GM21360 (cell line): ENCODE results near the gene CEACAM1.
"Not testable (repeated sequence)": the region's sequence is repeated elsewhere in the genome, so short reads cannot be mapped to it uniquely, and the experiment has no call there.

Experiments
- ATAC-seq: cut with Tn5 transposase; IDR thresholded peaks from one replicate; pipeline ENCODE4 v1.9.1; 2021; ENCODE audit warnings: mild to moderate bottlenecking, moderate library complexity; ENCODE audit not compliant: unreplicated experiment

CEACAM1 gene

DNA sequence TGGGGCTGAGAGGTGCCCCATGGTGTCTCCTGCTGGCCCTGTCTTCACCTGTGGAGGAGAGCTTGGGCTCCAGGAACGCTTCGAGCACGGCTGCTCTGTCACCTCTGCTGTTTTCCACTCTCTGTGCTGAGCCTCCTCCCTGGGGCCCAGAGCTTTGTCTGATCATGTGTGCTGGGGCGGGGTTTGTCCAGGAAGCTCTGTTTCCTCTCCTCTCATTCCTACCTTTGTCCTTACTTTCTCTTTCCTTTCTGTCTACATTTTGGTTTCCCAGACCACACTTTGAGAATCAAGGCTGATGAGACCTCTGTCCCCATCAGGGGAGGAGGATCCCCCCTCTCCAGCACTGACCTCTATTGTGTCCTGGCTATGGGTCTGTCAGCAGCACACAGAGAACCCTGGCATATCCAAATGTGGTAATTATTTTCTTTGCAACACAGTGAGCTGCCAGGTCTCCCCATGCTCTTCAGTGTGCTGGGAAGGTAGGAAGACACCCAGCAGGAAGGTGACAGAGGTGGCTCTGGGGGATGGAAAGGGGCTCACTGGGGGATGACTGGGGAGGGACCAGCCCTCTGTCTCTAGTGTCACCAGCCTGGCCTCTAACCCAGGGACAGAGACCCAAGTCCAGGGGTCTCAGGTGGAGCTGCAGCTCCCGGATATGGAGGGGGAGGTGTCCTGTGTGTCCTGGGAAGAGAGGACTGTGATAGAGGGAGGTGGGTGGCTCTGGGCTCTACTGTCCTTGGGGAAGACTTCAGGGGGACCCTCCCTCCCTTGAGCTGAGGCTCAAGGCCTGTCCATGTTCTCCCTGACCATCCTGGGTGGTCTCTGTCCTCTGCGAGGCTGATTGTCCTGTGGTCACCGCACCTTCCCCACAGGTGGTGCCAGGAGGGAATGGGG lies at the start of gene CEACAM1:
Gene CEACAM1 (minus strand): TSS at position 128 of the 894 bp plus-strand sequence. CDS start 107 bp downstream, at position 21.
- ATAC-seq: no peak

DNA sequence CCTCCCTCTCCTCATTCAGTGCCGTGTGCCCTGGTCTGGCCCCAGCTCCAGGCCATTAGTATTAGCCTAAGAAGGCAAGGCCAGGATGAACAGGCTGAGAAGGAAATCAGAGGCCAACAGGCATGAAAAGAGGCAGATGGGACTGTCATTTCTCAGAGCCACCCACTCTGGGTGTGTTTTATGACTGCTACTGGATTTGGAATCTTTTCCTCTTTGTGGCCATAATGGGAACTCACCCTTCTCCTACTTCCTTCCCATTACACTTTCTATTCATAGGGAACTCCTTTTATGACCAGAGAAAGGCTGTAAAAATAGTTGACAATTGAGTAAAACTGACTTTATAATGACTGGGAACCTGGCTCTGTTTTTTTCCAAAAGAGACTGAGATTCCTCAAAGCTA lies 48.7 kb upstream of the CEACAM1 start:
- ATAC-seq: no peak

DNA sequence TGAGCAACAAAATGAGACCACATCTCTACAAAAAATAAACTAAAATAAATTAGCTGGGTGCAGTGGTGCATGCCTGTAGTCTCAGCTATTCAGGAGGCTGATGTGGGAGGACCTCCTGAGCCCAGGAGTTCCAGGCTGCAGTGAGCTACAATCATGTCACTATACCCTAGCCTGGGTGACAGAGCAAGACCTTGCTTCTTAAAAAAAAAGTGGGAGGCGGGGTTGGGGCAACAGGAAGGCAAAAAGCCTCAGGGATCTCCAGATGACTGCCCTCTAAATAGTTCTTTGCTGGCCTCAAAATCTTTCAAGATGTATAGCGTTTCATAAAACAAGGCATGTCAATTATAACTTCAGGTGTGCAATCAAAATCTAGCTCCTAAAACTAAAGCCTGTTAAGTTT lies 48.0 kb upstream of the CEACAM1 start:
- ATAC-seq: no peak

DNA sequence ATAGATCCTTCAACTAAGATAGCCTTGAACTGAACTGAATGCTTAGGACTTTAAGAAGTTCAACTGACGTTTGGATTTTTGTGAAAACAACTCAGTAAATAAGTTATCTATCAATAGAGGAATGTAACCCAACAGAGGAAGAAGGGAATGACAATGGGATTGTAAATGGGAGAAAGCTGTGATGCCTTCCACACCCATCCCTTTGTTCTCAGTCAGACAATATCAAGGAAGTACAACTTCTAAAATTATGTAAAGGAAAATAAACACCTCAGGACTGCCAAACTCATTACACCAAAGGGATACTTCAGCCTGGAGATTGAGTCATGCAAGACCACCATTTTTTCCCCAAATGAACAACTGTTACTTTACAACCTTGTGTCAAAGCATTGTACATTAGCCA lies 45.4 kb upstream of the CEACAM1 start:
- no peak for ATAC-seq

DNA sequence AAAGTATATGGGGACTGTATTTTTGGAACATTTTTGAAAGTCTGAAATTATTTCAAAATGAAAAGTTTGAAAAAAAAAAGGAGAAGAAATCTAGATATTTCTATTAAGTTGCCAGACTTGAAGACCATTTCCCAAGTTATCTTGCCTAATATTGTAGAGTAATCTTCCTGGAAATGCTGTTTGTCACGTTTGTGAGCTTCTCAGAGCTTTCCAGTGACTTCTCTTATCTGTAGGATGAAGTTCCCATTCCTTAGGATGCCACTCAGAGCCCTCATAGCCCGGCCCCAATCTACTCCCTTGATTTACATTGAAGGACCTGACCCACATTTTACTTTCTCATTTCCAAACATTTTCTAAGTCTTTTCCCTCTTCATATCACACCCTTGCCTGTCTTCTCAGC lies 42.8 kb upstream of the CEACAM1 start:
- no peak for ATAC-seq

DNA sequence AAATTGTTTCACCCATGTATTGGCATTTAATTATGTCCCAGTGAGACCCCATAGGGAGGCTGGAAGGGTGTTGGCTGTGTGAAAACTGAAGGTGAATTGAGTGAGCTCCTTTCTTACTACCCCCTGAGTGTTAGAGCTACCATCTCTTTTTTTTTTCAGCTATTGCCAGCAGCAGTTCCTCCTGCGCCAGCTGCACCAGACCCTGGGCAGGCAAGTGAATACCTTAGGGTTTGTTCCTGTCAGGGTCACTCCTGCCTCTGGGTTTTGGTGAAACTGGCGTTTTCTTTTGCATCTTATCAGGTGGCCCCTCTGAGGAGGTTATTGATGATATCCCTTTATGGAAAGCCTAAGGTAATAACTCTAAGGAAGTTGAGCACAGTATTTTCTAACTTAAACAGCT lies 40.9 kb upstream of the CEACAM1 start:
- no peak for ATAC-seq

DNA sequence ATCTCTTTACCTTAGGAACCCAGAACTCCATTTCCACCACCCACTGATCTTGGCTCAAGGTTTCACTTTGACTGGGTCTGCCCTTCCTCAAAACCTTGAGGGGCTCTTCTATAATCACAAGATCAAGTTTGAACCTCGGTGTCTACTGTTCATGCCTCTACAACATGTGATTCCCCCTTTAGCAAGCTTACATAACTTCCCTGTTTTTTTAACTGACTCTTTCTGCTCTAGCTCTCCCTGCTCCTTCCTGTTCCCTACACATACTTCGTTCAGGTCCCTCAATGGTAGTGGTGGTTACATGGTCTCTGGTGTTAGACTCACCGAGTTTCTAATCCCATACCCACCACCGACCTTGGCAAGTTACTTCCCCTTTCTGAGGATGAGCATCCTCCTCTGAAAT lies 39.7 kb upstream of the CEACAM1 start:
- ATAC-seq: no peak

DNA sequence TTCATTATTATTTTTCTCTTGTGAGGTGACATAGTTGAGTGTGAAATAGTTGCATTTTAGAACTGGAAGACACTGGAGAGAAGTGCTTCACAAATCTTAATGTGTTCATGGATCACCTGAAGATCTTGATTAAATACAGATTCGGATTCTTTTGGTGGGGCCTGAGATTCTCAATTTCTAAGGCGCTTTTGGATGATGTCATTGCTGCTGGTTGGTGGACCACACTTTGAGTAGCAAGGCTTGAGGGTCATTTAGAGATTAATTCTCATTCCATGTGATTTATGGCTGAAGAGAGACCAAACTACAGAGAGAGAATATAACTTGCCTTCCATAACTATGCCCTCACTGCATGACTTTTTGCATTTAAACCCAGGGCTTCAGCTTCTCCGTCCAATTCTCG lies 39.3 kb upstream of the CEACAM1 start:
- no peak for ATAC-seq

DNA sequence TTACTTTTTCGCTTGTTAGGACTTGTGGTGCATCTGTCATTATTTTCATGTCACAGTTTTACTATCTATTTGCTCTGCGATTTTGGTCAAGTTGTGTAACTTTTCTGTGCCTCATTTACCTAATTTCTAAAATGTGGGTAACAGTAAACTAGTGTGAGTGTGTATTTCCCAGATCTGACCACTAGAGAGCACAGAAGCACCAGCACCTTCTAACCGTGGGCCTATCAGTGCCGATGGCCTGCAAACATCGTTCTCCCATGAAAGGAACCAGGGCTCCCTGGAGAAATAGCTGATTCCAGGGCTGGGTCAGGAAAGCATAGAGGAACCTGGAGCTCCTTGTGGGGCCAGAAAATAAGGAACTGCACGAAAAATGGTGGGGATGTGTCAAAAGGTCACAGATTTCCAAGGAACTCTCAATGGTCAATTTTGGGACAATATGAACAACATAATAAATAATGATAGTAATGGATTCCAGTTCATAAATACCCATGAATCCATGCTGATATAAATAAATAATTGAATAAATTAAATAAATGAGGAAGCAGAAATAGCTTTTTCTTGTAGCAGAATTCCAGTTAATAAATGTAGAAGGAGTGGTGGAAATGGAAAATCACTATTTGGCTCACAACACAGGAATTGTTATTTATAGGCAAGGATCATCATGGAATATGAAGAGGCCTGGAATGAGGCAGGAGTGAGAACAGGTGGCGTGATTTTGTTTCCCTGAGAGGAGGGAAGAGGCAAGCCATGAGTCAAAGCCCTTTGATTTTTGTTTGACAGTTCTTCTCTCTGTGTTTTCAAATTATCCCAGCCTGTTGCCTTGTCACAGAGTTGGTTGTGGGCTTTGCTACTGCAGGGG lies 35.3 kb upstream of the CEACAM1 start:
- ATAC-seq: no peak

DNA sequence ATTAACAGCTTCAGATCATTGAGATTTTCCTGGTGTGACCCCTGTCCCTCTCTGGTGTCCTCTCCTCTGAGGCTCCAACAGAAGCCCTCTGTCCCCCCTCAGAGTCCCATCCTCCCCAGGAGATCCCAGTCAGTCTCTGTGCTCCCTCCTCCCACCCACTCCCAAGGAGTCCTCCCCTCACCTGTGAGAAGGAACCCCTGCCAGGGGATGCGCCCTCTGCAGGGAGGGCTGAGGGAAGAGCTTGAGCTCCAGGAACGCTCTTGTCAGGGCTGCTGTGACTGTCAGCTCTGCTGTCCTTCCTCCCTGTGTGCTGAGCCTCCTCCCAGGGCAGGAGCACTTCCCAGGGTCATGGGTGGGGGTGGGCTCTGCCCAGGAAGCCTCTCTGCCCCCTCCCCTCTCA lies 33.2 kb upstream of the CEACAM1 start:
- ATAC-seq: no peak

DNA sequence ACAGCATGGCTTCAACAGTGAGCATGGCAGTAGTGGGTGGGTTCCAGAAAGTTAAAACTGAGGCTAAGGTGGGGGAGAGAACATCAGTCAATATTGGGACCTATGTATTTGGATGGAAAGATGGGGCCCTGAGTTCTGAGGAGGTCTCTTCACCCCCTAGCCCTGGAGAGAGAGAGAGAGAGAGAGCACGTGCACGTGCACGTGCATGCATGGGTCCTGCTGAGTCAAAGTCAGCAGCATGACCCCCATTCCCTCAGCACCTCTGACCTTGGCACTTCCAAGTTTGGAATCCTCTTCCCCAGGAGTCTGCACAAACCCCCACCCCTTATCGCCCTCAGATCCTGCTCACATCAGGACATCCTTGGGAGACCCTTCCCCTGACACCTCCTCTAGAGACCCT lies 32.5 kb upstream of the CEACAM1 start:
- no peak for ATAC-seq

DNA sequence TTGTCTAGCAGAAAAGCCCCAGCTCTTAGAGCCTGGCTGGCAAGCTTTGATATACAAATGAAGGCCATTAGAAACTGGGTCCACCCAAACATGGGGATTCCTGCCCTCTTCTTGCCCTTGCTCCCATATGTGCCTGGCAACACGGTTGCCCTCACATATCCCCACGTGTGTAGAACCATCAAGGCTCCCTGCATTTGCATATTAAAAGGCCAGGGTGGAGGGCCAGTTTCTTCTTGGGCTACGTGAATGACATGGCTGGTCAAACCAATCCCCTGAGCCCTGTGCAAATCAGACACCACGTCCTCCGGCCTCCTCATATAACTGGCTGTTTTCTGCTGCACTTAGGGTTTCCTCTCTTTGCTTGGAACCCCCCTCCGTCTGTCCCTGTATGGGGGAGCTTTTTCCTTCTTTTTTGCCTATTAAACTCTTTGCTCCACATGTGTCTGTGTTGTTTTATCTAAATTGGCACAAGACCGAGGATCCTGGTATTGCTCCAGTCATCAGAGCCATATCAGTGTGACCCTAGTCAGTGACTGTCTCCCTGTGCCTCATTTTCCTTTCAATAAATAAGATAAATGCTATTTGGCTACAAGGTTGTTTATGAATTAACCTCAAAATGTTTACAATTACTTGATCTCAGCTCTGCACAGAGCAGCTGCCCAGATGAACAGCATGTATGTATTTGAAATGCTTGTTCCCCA lies 30.3 kb upstream of the CEACAM1 start:
- no peak for ATAC-seq

DNA sequence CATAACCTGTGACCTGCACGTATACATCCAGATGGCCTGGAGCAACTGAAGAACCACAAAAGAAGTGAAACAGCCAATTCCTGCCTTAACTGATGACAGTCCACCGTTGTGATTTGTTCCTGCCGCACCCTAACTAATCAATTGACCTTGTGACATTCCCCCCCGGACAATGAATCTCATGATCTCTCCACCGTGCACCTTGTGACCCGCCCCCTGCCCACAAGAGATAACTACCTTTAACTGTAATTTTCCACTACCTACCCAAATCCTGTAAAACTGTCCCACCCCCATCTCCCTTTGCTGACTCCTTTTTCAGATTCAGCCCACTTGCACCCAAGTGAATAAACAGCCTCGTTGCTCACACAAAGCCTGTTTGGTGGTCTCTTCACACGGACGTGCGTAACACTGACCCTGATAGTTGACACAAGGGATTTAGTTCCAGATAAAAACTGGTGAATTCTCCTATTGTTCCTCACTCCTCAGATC lies 29.1 kb upstream of the CEACAM1 start:
- ATAC-seq: not testable (repeated sequence)

DNA sequence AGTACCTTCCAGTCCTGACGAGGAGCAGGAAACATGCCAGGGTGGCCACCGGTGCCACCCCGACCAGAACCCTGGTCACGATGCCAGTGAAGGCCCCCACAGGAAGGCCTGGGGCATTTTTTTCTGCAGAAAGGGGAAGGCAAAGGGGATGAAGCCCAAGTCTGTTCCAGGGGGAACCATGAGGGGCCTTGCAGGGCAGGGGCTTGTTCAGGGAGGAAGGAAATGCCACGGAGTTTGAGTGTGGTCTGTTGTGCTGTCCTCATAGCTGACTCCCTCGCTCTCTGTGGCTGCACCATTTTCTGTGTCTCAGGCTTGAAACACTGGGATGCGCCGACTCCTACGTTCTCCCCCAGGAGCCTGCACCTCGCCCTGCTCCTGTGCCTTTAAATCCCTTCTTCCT lies 27.5 kb upstream of the CEACAM1 start:
- no peak for ATAC-seq

DNA sequence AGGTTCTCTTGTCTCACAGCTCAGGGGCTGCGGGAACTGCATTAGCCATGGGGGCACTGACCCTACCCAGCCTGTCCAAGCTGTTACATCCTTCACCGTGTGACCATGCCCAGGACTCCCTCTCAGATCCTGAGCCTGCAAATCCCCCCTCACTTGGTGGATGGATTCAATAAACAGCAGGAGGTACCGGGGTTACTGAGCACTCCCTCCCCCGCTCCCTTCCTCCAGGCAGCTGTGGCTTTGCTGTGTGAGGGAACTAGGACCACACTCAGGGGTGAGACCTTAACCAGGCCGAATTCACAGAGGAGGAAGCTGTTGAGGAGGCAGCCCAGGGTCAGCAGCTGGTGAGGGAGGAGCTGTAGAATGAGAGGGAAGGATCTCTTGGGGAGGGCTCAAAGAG lies 27.0 kb upstream of the CEACAM1 start:
- ATAC-seq: no peak

DNA sequence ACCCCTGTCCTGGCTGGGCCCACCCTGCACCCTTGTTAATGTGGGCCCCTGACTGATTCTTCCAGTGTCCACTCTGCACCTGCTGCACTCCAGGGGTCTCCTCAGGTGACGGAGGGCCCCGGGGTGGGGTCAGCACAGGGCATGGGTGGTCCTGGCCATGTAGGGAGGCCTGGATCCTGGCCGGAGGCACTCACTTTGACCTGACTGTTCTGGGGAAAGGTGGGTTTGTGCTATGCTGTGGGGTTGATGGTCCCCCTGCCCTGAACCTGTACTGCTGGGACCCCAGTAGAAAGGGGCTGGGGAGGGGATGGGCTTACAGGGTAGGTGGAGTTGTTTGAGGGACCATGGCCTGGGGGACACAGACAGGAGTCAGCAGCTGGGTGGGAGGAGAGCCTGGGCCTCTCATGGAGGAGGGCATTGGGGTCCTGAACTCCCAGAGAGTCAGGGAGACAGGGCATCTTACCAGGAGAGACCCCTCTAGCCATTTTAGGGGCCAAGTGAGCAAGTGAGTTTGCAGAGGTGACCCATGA lies 25.8 kb upstream of the CEACAM1 start:
- ATAC-seq: no peak

DNA sequence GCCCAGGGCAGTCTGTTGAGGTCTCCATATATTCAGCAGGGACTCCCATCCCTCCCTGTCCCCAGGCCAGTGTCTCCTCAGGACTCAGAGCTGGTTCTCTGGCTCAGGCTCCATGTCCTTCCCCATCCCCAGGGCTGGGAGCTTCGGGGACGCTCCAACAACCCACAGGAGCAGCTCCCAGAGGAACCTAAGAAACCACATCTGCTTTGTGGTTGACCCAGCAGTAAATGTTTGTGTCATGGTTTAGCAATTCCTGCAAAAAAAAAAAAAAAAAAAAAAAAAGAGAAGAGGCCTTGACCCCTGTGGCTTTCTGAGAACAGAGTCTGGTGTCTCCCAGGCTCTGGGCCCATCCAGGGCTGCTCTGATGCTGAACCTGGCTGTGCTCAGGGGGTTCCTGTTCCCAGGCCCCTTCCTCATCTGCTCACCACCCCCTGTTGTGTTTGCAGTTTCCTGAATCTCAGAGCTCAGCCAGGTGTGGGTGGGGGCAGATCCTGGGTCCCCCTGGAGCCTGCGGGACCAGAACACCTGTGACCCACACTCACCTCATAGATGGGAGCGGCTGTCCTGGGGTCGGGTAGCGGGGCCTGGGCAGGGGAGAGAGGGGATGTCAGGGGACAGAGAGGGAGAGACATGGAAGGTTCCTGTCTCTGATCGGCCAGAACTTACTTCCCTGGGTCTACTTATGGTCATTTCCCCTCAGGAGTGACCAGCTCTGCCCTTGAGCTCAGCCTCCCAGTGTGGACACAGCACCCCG lies 25.2 kb upstream of the CEACAM1 start:
- ATAC-seq: no peak

DNA sequence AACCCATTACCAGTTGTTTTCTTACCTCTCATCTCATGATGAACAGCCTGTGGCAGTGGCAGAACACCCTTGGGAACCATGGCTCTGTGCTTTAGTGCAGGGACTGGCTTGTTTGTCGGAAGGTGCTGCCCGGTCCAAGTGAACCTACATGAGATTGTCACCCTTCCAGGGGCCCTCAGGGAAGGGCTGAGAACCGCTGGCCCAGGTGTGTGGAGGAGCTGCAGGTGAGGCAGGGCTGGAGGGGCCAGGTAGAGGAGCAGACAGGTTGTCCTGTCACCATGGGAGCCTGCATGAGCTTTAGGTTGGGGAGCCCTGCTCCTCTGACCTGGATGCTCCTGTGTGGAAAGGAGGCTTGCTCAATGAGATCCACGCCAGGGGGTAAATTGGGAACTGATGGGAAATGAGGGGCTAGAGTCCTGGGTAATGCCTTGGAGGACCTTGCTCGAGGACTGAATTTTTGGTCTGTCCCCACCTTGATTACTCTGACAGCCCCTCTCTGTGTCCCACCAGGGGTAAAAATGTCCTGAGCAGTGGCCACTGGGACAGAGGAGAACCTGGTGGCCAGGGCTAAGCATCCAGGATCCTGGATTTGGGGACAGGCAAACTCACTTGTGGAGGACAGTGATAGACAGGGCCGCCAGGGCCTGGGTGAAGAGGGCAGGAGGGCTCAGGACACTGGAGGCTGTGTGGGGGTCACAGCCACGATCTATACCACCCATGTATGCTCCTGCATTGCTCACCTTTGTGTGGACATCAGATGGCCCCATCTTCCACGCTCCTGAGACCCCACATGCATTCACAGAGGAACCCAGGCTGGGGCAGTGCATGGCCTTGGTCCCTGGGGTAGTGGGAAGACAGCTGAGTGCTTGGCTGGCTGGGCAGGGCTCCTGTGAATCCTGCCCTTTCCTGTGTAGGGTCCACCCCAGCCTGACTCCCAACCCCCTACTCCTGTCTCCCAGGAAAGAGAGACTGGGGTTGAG lies 24.1 kb upstream of the CEACAM1 start:
- ATAC-seq: no peak

DNA sequence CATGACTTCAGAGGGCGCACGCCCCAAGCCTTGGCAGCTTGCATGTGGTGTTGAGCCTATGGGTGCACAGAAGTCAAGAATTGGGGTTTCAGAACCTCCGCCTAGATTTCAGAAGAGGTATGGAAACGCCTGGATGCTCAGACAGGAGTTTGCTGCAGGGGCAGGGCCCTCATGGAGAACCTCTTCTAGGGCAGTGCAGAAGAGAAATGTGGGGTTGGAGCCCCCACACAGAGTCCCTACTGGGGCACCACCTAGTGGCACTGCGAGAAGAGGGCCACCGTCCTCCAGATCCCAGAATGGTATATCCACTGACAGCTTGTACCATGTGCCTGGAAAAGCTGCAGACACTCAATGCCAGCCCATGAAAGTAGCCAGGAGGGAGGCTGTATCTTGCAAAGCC lies 22.2 kb upstream of the CEACAM1 start:
- ATAC-seq: not testable (repeated sequence)
